NCI-H1694 (cell line): ENCODE measurements around the gene TRHDE.

ENCODE experiments used
- DNase-seq: peaks from one replicate; lab custom pipeline; 2025; lab: John Stamatoyannopoulos, UW

Gene TRHDE

DNA sequence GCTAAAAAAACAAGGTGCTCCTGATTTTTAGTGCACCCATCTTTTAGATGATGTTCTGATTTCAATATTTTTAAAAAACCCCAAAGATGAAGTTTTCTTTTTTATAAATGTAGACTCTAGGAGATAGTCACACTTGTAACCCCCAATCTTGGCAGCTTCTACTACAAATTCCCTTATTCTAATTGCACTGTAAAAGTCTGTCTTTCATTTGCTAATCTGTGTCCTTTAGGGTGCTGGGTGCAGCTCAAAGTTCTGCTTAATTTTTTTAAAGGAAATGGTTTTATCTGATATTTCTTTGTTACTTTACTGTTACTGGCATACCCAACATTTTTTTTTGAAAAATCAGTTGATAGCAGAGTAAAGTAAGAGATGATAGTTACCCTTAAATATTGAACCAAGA is 172.0 kb downstream of the TRHDE start:
- DNase-seq: no peak

DNA sequence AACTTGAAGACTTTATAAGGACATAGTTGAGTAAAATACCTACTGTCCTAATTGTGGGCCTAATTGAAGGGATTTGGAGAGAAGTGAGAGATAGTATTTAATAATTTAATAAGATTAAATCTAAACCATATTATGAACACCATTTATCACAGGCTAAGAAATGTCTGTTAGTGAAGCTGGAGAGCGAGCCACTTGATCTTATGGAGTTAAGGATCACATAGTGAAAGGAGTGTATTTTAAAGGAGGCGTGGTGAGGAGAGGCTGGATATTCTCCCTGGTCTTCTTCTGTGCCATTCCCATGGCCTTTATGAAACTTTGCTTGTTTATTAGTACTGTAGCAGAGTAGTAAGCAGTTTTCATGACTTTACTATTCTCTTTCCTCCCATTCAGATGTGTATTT is 172.4 kb downstream of the TRHDE start:
- DNase-seq: no peak

DNA sequence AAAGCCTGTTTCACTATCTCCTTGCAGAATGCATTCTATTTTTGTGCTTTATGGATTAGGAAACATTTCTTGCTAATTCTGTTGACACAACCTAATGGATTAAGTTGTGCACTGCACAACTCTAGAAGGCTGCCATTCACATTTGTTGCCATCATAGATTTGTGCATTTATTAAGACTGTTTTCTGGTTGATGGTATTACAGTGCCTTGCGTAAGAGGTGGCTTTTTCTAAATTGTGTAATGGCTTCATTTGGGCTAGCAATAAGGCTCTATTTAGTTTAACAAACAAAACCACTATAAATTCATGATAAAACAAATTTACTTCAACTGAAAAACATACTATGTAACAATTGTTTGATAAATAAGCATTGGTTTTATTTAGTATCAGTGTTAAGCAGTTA is 175.9 kb downstream of the TRHDE start:
- no peak for DNase-seq

DNA sequence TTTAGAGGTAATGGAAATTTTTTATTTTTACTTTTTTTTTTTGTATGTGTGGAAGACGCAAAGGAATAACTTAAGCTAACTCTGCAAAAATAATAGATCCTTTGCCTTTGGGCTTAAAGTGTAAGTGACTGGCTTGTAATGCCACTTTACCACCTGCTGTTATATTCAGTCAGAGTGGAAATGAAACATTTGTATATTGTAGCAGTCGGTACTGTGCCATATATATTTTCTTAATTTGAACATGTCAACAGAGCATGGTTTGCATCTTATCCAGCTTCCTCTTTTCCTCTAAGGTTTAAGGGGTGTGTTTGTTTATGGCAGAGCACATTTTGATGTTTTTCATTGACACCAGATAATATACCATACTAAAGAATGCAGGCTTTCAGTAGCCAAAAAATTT is 176.6 kb downstream of the TRHDE start:
- DNase-seq: no peak

DNA sequence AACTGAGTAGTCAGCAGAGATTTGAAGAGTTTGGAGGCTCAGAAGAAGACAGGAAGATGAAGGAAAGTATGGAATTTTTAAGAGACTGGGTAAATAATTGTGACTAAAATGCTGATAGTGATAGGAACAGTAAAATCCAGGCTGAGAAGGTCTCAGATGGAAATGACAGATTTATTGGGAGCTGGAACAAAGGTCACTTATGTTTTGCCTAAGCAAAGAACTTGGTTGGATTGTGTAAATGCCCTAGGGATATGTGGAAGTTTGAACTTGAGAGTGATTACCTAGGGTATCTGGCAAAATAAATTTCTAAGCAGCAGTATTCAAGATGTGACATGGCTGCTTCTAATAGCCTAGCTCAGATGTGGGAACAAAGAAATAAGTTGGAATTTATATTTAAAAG is 180.9 kb downstream of the TRHDE start:
- DNase-seq: no peak

DNA sequence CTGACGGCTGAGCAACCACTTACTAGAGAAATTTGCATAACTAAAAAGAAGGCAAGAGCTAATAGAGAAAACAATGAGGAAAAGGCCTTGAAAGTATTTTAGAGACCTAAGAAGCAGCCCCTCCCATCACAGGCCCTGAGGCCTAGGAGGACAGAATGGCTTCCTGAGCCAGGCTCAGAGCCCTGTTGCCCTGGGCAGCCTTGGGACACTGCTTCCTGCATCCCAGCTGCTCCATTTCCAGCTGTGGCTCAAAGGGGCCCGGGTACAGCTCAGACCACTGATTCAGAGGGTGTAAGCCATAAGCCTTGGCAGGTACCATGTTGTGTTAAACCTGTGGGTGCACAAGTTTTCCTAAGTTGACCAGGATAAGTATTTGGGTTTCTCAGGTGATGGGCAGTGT is 181.4 kb downstream of the TRHDE start:
- DNase-seq: no peak

DNA sequence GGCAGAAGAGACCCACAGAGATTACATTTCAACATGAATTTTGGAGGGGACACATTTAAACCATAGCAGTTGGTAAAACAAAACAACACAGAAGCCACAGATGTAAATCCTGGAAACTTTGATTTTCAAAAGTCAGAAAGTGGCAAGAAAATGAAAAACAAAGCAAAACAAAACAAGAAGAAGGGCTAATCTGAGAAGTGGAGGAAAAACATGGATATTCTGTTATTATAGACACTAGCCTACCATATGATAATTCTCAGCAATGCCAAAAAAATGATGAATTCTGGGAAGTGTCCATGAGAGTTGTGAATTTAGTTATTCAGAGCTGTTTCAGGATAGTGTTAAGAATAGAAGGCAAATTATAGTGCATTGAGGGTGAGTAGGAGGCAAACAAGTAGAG is 192.3 kb downstream of the TRHDE start:
- DNase-seq: no peak

DNA sequence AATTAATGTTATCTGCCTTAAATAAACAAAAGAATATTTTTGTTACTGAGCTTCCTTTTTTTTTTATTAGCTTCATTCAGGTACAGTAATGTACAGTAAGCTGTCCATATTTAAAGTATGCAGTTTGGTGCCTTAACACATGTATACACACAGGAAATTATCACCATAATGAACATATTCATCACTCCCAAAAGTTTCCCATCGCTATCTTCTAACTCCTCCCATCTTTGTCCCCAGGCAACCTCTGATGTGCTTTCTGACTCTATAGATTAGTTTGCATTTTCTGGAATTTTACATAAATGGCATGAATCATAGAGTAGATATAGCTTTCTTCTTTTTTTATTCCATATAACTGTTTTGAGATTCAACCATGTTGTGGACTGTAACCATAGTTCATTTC is 193.0 kb downstream of the TRHDE start:
- DNase-seq: no peak

DNA sequence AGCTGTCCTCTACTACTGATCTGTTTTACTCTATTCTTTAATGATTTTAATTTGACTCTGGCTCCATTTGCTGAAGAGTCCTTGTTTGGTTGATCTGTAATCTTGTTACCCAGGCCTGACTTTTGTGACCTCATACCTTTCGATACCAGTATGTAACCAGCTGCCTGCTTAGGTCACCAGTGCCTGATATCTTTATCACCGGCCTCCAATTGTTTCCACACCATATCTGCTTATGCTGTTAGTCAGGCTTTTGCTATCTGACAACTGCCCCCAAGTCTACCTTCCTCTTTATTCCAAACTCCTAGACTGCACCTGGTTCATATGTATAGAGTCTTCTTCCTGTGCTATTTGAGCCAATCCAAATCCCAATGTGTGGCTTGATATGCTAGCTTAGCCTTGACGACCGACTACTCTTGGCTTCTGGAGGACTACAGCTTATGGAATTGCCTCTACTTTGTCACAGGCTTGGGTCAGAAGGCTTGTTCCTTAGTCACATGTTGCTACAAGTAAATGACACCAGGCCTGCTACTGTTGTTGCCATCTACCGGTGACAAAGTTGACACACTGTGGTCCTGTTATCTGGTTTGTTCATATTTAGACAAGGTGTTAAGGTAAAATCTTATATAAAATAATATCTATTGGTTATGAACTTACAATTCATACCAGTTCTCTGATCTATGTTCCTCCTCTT is 193.9 kb downstream of the TRHDE start:
- no peak for DNase-seq

DNA sequence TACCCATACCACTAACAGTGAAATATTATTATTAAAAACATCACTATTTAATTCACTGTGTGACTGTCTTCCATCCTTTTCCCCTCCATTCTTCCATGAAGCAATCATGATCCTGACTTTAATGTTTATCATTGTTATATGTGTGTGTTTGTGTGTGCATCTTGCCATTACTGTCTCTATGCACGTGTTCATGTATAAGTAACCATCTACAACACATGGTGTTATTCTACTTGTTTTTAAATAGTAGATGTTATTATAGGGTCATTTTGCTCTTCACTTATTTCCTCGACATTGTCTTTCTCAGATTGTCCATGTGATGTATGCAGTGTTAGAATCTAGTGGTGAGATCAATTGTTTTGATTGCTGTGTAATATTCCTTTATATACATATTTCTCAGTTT is 195.8 kb downstream of the TRHDE start:
- no peak for DNase-seq

DNA sequence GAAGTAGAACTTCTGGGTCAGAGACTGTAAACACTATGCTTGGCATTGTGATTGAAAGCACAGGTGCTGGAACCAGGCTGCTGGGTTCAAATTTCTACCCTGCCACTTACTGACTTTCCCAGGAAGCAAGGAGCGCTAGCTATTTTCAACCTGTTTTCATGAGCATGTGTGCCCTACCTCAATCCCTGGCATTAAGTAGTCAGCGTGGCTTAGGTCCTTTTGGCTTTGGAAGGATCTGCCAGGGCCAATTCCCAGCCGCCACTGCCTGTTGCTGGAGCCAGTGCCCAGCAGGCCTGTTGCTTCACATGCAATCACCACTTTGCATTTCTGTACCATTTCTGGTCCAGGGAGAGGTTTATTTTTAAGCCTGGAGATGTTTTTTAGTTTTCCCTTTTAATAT is 196.3 kb downstream of the TRHDE start:
- DNase-seq: no peak

DNA sequence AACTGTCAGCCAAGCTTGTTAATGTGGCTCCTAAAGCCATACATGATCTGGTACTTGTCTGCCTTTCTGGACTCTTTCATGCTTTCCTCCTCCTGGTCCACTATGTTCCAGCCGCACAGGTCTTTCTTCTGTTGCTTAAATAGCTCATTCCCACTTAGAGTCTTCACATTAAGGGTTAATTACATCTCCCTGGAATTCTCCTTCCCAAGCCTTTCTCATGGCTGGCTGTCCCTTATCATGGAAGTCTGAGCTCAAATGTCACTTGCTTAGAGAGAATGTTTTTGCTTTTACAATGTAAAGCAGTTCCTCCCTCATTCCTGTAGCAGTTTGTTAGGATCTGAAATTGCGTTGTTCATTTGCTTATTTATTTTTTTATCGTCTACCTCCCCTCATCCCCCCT is 199.6 kb downstream of the TRHDE start:
- no peak for DNase-seq

DNA sequence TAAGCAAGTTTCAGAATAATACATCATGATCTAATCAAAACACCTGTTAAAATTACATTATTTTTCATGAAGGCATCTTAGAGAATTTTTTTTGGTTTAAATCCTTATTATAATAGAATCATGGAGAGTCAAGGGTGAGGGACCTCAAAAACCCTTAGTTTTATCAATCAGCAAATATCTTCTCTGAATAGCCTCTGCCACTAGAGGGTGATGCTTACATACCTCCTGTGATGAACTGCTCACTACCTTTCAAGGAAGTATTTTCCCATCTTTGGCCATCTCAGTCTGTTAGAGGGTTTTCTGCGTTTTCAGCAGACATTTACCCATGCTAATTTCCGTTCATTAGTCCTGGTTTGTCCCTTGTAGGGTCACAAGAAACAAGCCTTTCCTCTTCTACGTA is 200.2 kb downstream of the TRHDE start:
- no peak for DNase-seq

DNA sequence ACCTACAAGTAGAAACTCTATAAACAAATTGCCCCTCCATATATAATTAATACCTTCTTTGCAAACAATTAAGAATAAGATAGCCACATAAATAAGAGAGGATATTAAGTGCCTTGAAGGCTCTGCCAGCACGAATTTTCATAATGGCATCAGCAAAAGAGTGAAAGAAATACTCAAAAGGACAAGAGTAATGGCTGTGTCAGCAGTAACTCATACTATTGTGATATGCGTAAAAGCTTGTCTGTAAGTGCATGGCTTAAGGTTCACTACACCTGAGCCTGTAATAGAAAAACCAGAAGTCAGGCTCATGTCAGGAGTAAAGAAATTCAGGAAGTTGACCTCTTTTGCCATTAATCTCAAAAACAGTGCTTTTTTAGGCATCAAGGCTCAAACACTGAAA is 204.1 kb downstream of the TRHDE start:
- no peak for DNase-seq

DNA sequence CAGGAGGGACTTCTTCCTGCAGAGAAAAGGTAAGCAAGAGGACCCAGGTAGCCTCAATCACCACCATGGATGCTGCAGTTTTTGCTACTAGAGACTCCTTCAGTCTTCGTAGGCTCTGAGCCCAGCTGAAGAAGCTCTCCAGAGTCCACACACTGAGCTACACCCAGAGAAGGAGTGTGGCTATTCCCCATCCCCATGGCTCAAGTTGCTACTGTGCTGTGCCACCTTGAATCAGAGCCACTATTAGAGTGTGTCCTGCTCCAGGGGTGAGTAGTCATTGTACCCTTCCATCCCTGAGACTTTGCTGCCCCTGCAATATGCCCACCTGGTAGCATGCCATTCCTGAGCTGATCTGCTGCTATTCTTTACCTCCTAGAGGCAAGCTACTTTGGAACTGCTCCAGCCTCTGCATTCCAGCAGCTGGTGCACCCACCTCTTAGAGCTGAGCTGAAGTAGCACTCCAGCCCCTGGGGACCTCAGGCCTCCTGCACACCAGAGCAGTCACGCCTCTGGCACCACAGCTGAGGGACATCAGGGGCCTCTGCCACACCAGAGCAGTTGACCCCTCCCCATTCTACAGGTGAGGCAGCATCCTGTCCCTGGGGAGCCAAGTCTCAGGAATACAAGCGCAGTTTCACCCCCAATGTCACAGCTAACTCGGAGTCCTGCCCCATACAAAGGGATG is 213.0 kb downstream of the TRHDE start:
- DNase-seq: no peak

DNA sequence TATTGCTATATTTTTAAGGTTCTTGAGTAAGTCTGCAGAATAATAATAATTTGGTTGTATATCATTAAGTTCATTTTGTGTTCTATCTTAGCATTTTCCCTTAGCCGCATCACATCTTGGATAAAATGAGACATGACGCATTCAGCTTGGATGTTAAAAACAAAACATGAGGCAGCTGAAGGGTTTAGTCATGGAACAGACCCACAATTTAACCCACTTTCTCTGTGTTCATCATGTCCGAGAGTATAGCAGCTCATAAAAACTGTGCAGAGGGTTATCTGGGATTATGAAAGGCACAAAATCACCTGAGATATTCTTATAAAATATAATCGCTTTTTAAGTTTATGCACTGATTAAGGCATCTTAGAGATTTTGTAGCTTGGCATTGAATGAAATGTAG is 219.3 kb downstream of the TRHDE start:
- DNase-seq: no peak

DNA sequence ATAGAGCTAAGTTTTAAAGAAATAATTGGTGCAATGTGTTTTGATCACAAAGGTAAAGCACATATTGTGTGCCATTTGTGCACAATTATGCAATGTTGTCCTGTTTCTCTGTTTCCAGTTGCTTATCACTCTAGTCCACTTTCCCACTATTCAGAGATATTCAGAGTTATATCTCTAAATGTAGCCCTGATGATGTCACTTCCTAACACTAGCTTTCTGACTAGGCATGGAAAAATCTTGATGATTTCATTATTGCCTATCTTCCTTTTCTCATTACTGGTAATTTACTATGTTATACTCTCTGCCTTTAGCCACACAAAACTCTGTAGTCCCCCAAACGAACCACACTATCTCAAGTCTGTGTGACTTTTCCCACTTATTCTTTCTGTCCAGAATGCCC is 221.2 kb downstream of the TRHDE start:
- DNase-seq: no peak

DNA sequence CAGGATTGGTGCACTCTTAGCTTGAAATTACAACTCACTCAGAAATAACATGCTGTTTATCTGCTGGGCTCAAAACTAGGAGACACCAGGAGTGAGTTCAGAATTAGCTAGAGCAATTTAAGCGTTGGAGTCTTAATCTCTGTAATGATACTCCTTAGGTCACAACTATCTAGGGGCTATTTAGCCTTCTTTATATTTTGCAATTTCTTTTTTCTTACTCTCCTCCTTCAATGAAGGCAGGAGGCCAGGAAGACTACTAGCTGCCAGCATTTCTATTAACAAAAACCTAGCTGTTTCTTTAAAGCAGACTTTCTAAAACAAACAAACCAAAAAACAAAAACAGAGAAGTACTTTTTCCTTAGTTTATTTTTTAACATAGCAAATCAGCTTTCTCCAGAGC is 226.2 kb downstream of the TRHDE start:
- DNase-seq: no peak

DNA sequence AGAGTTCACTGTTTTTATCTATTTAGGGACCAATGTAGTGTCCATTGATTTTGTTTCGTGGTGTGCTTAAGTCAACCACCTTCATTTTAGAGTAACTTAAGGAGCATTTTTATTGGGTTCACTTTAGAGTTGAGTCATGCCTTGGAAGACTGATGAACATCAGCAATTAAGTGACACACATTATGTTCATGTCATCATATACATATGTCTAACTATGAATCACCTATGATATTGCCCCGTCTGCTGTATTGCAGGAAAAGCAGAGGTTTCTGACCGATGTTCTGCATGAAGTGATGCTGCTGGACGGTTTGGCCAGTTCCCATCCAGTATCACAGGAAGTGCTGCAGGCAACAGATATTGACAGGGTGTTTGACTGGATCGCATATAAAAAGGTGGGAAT is 227.1 kb downstream of the TRHDE start:
- DNase-seq: no peak

DNA sequence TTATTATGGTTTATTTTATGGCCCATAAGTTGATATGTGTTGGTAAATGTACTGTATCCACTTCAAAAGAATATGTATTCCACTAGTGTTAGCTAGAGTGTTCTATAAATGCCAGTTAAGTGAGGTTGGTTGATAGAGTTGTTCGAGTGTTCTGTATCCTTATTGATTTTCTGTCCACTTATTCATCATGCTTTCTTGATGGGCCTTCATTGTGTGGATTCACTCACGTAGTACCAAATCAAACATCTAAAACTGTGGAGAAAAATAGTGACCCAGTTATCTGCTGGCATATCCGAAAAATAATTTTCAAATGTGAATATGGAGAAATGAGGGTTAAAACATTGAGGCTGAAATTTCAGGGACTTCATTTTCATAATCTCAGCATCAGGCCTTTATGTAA is 230.4 kb downstream of the TRHDE start:
- no peak for DNase-seq

DNA sequence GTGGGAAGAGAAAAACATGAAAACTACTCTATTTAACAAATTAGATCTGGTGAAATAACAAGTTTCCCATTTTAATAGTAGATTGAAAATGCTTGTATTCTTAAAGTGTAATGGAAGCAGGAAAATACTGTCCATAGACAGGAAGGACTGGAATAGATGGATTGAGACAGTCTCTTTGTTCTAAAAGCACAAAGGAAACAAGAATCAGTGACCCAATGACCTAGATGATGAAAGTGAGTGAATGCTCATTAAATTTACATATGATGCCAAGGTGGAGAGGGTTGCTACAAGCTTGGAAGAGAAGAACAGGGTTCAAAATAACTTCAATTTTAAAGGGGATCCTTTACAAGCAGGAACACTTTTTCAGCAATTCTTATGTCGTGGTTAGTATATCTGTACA is 233.1 kb downstream of the TRHDE start:
- no peak for DNase-seq

DNA sequence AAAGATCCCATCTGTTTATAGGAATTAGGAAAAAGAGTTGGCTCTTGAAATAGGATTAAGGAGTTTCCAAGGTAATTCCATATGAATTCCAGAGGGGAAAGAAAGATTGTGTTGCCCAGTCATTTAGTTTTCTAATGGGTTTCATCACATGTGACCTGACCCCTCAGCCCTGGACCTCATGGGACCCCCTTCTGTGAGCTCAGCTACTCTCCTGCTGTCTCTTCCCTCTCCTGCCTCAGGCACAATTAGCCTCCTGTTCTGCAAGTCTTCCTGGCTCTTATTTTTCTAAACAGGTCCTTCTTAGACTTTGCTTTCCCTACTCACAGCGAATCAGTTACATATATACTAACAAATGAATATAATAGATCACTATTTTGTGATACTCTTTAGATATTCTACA is 237.7 kb downstream of the TRHDE start:
- DNase-seq: no peak

DNA sequence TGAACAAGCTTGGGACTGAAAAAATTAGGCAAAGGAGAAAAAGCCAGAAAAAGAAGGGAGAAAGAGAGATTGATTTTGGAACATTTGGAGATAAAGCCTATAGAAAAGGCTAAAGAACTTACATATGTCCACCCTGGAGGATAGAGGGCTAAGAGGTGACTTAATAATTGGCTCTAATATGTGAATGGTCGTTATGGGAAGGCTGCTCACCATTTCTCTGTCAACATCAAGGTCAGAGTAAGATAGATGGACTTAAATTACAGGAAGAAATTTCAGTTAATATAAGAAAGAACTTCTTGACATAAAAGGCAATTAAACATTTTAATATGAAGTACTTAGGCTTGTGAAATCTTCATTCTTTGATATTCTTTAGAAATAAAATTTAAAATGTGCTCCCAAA is 238.6 kb downstream of the TRHDE start:
- no peak for DNase-seq

DNA sequence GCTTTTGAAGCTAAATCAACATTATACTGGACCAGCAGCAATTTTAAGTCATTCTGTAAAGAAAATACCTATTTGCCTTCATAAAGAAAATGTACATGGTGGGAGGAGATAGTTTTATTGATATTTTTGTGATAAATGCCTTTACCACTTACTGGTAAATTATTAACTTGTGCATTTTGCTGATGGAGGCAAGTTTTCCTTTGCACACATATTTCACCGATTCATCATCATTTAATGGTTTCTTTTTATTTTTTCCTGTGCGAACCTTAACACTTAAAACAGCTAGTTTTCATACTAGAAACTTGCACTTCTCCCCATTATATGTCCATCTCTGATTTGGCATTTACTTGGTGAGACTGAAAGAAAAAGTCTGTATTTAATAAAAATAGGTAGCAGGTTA is 239.3 kb downstream of the TRHDE start:
- DNase-seq: no peak
